Measurements from ENCODE around the gene DDX28. TPM values are rescaled to one million over a fixed set of nuclear protein-coding genes. Genes with fewer than 3 reads are reported as not detected.

The DDX28 gene
- total and polyA plus RNA-seq, 8 donors = 4.6 to 9.7 (median 7.3) TPM; not detected in 2

DNA sequence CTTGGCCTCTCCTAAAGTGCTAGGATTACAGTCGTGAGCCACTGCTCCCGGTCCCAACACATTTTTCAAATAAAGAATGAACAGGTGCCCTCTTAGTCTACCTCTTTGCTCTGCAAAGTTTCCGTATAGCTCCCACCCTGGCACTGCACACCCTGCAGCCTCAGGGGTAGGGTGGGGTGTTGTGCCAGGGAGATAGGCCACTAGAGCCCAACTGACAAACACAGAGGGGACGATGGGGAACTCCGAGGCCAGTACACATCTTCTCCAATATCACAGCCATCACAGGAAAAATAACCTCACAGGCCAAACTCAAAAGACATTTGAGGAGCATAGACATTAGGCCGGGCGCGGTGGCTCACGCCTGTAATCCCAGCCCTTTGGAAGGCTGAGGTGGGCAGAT, 51.9 kb downstream of the DDX28 start:
- Histone ChIP-seq H3K4me3 (no peak overlapping the region), H3K36me3 (no peaks in the 10 kb centered on the region), H3K4me1 (peaks cover 15 to 28% (median 23%) of the 10 kb centered on the region in 4 donors), H3K9me3 (no peaks in the 10 kb centered on the region), H3K27me3 (no peaks in the 10 kb centered on the region), H3K27ac (no peak overlapping the region)
- intact Hi-C loops (cut with DNase I; ENCODE audit: low total_unique reads) = no loop called here
- WGBS, 5 donors = 82 to 95% (median 88%) methylated on average over 9 of the region's 9 CpGs
- TF ChIP-seq POLR2AphosphoS5 (IDR thresholded peaks at IDR 0.05) (no peak), POLR2A (IDR thresholded peaks at IDR 0.05) (no peak), EP300 (IDR thresholded peaks at IDR 0.05) (no peak)
- TF ChIP-seq, protein P1, sequence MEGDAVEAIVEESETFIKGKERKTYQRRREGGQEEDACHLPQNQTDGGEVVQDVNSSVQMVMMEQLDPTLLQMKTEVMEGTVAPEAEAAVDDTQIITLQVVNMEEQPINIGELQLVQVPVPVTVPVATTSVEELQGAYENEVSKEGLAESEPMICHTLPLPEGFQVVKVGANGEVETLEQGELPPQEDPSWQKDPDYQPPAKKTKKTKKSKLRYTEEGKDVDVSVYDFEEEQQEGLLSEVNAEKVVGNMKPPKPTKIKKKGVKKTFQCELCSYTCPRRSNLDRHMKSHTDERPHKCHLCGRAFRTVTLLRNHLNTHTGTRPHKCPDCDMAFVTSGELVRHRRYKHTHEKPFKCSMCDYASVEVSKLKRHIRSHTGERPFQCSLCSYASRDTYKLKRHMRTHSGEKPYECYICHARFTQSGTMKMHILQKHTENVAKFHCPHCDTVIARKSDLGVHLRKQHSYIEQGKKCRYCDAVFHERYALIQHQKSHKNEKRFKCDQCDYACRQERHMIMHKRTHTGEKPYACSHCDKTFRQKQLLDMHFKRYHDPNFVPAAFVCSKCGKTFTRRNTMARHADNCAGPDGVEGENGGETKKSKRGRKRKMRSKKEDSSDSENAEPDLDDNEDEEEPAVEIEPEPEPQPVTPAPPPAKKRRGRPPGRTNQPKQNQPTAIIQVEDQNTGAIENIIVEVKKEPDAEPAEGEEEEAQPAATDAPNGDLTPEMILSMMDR (IDR thresholded peaks at IDR 0.05) = no peak
- DNase-seq = no peak

Small RNA genes lying within 50 kb of the gene (small RNA-seq; reads per million reads assigned to genes)
- gene RNU6-359P = 0 reads per million in 4 donors

Other genes with a start within 250 kb of the DDX28 start
- gene RANBP10, start 216.7 kb downstream of the DDX28 start, total RNA-seq = 10 to 100 TPM in 3 of 5 donors, 1 to 10 TPM in 2; 7.8 to 37.3 (median 13.0) TPM
- gene RANBP10, start 216.7 kb downstream of the DDX28 start, polyA plus RNA-seq = 1 to 10 TPM; 2.9 to 6.9 (median 4.2) TPM
- 10 to 100 TPM in 1 of 5 donors, 1 to 10 TPM in 2, under 1 TPM in 1, not detected in 1; 0.45 to 25.7 (median 1.7) TPM for gene TSNAXIP1, start 216.3 kb downstream of the DDX28 start, total RNA-seq
- 1 to 10 TPM in 1 of 3 donors, under 1 TPM in 2; 0.46 to 1.2 (median 1.00) TPM for gene TSNAXIP1, start 216.3 kb downstream of the DDX28 start, polyA plus RNA-seq
- gene THAP11, start 180.9 kb downstream of the DDX28 start, total RNA-seq = 100 to 1,000 TPM in 1 of 5 donors, 10 to 100 TPM in 4; 12.5 to 109 (median 53.9) TPM
- gene THAP11, start 180.9 kb downstream of the DDX28 start, polyA plus RNA-seq = 10 to 100 TPM; 15.8 to 25.7 (median 18.7) TPM
- 10 to 100 TPM in 4 of 5 donors, 1 to 10 TPM in 1; 9.3 to 64.7 (median 25.7) TPM for gene NUTF2, start 176.3 kb downstream of the DDX28 start, total RNA-seq
- gene NUTF2, start 176.3 kb downstream of the DDX28 start, polyA plus RNA-seq = 100 to 1,000 TPM in 2 of 3 donors, 10 to 100 TPM in 1; 92.0 to 125 (median 112) TPM
- gene CENPT, start 175.5 kb downstream of the DDX28 start, total RNA-seq = 10 to 100 TPM; 27.4 to 80.7 (median 71.0) TPM
- 10 to 100 TPM; 36.8 to 64.8 (median 48.3) TPM for gene CENPT, start 175.5 kb downstream of the DDX28 start, polyA plus RNA-seq
- gene EDC4, start 150.2 kb downstream of the DDX28 start, total RNA-seq = 100 to 1,000 TPM in 2 of 5 donors, 10 to 100 TPM in 3; 41.5 to 141 (median 58.5) TPM
- gene EDC4, start 150.2 kb downstream of the DDX28 start, polyA plus RNA-seq = 10 to 100 TPM; 22.0 to 27.6 (median 22.2) TPM
- gene NRN1L, start 138.3 kb downstream of the DDX28 start, total RNA-seq = not detected
- gene NRN1L, start 138.3 kb downstream of the DDX28 start, polyA plus RNA-seq = 1 to 10 TPM in 2 of 3 donors, not detected in 1; 2.0 to 2.7 TPM
- 10 to 100 TPM; 17.5 to 93.7 (median 26.1) TPM for gene PSKH1, start 130.0 kb downstream of the DDX28 start, total RNA-seq
- 10 to 100 TPM; 10.2 to 26.5 (median 13.4) TPM for gene PSKH1, start 130.0 kb downstream of the DDX28 start, polyA plus RNA-seq
- 10 to 100 TPM in 1 of 5 donors, 1 to 10 TPM in 2, under 1 TPM in 1, not detected in 1; 0.37 to 11.0 (median 4.0) TPM for gene CTRL, start 91.4 kb downstream of the DDX28 start, total RNA-seq
- gene CTRL, start 91.4 kb downstream of the DDX28 start, polyA plus RNA-seq = 1 to 10 TPM in 2 of 3 donors, under 1 TPM in 1; 0.62 to 2.1 (median 1.3) TPM
- 10 to 100 TPM; 22.8 to 85.8 (median 52.5) TPM for gene PSMB10, start 86.4 kb downstream of the DDX28 start, total RNA-seq
- 100 to 1,000 TPM; 128 to 205 (median 134) TPM for gene PSMB10, start 86.4 kb downstream of the DDX28 start, polyA plus RNA-seq
- 10 to 100 TPM; 10.1 to 20.1 (median 12.8) TPM for gene LCAT, start 79.1 kb downstream of the DDX28 start, total RNA-seq
- 10 to 100 TPM; 18.6 to 20.7 (median 19.2) TPM for gene LCAT, start 79.1 kb downstream of the DDX28 start, polyA plus RNA-seq
- 100 to 1,000 TPM in 1 of 5 donors, 10 to 100 TPM in 4; 12.7 to 136 (median 25.9) TPM for gene SLC12A4, start 54.6 kb downstream of the DDX28 start, total RNA-seq
- 10 to 100 TPM in 2 of 3 donors, 1 to 10 TPM in 1; 5.7 to 19.8 (median 16.2) TPM for gene SLC12A4, start 54.6 kb downstream of the DDX28 start, polyA plus RNA-seq
- not detected for gene DPEP3, start 42.7 kb downstream of the DDX28 start, total RNA-seq
- gene DPEP3, start 42.7 kb downstream of the DDX28 start, polyA plus RNA-seq = not detected
- 1 to 10 TPM in 3 of 5 donors, not detected in 2; 2.4 to 5.2 (median 3.1) TPM for gene DPEP2, start 23.7 kb downstream of the DDX28 start, total RNA-seq
- under 1 TPM; 0.61 to 0.95 (median 0.75) TPM for gene DPEP2, start 23.7 kb downstream of the DDX28 start, polyA plus RNA-seq
- not detected for gene DPEP2NB, start 7.3 kb downstream of the DDX28 start, total RNA-seq
- not detected for gene DPEP2NB, start 7.3 kb downstream of the DDX28 start, polyA plus RNA-seq
- gene DUS2, start 52 bp upstream of the DDX28 start, total RNA-seq = 10 to 100 TPM in 4 of 5 donors, under 1 TPM in 1; 0.45 to 27.5 (median 15.2) TPM
- gene DUS2, start 52 bp upstream of the DDX28 start, polyA plus RNA-seq = 1 to 10 TPM; 4.3 to 9.5 (median 5.0) TPM
- gene NFATC3, start 62.1 kb upstream of the DDX28 start, total RNA-seq = 100 to 1,000 TPM in 2 of 5 donors, 10 to 100 TPM in 3; 20.1 to 385 (median 23.9) TPM
- 1 to 10 TPM; 5.5 to 5.8 (median 5.6) TPM for gene NFATC3, start 62.1 kb upstream of the DDX28 start, polyA plus RNA-seq
- gene ESRP2, start 212.9 kb upstream of the DDX28 start, total RNA-seq = 100 to 1,000 TPM in 1 of 5 donors, 10 to 100 TPM in 4; 19.8 to 184 (median 76.3) TPM
- gene ESRP2, start 212.9 kb upstream of the DDX28 start, polyA plus RNA-seq = 10 to 100 TPM; 21.5 to 36.9 (median 31.2) TPM
- 10 to 100 TPM in 2 of 5 donors, 1 to 10 TPM in 3; 3.5 to 16.5 (median 9.8) TPM for gene PLA2G15, start 222.1 kb upstream of the DDX28 start, total RNA-seq
- 1 to 10 TPM; 4.4 to 6.0 (median 5.8) TPM for gene PLA2G15, start 222.1 kb upstream of the DDX28 start, polyA plus RNA-seq
- 10 to 100 TPM; 11.9 to 66.1 (median 17.2) TPM for gene SLC7A6, start 241.3 kb upstream of the DDX28 start, total RNA-seq
- 1 to 10 TPM; 2.9 to 6.0 (median 4.2) TPM for gene SLC7A6, start 241.3 kb upstream of the DDX28 start, polyA plus RNA-seq